ENCODE results near the gene MED31. TPM values are rescaled to one million over a fixed set of nuclear protein-coding genes. Genes with fewer than 3 reads are reported as not detected.

MED31 gene
- total and polyA plus RNA-seq, 2 of the 13 experiments (the other 11 are each of a cell fraction or from before 2014, with no cell fraction given): 19.0 to 20.9 TPM

DNA sequence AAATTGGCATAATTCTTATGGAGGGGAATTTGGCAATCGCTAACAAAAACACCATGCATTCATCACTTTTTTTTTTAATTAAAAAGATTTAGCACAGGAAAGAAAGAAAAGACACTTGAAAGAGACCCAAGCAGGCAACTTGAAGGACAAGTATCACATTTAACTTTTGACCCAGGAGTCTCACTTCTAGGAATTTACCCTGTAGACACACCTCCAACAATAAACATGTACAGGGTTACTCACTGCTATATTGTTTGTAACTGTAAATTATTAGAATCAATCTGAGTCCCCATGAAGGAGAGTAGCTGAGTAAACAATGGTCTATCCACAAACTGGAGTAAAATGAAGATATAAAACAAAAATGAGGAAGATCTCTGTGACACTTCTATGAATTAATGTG is 21.0 kb downstream of the MED31 start:
- POLR2A ChIA-PET: no interaction called here

More for the DNA sequence above, 21.0 kb downstream of the MED31 start:
- no peak for TF ChIP-seq EP300 (IDR thresholded peaks at IDR 0.05; ENCODE audit: low read depth in 2 of 2, low read length in 2 of 2)
- TF ChIP-seq EP300 (CRISPR knock-in tag; IDR thresholded peaks at IDR 0.05; ENCODE audit: borderline replicate concordance): no peak
- no peak for TF ChIP-seq GATA4 (IDR thresholded peaks at IDR 0.05; ENCODE audit: borderline replicate concordance, low read depth)
- TF ChIP-seq, protein P1, sequence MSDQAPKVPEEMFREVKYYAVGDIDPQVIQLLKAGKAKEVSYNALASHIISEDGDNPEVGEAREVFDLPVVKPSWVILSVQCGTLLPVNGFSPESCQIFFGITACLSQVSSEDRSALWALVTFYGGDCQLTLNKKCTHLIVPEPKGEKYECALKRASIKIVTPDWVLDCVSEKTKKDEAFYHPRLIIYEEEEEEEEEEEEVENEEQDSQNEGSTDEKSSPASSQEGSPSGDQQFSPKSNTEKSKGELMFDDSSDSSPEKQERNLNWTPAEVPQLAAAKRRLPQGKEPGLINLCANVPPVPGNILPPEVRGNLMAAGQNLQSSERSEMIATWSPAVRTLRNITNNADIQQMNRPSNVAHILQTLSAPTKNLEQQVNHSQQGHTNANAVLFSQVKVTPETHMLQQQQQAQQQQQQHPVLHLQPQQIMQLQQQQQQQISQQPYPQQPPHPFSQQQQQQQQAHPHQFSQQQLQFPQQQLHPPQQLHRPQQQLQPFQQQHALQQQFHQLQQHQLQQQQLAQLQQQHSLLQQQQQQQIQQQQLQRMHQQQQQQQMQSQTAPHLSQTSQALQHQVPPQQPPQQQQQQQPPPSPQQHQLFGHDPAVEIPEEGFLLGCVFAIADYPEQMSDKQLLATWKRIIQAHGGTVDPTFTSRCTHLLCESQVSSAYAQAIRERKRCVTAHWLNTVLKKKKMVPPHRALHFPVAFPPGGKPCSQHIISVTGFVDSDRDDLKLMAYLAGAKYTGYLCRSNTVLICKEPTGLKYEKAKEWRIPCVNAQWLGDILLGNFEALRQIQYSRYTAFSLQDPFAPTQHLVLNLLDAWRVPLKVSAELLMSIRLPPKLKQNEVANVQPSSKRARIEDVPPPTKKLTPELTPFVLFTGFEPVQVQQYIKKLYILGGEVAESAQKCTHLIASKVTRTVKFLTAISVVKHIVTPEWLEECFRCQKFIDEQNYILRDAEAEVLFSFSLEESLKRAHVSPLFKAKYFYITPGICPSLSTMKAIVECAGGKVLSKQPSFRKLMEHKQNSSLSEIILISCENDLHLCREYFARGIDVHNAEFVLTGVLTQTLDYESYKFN (CRISPR knock-in tag; conservative IDR thresholded peaks at IDR 0.05): no peak
- TF ChIP-seq ZMYM2 (CRISPR knock-in tag; IDR thresholded peaks at IDR 0.05): no peak
- TF ChIP-seq POLR2A (IDR thresholded peaks at IDR 0.05; ENCODE audit: insufficient read depth in 1 of 2, low read depth in 2 of 2, low read length in 2 of 2): no peak
- TF ChIP-seq, protein P2, sequence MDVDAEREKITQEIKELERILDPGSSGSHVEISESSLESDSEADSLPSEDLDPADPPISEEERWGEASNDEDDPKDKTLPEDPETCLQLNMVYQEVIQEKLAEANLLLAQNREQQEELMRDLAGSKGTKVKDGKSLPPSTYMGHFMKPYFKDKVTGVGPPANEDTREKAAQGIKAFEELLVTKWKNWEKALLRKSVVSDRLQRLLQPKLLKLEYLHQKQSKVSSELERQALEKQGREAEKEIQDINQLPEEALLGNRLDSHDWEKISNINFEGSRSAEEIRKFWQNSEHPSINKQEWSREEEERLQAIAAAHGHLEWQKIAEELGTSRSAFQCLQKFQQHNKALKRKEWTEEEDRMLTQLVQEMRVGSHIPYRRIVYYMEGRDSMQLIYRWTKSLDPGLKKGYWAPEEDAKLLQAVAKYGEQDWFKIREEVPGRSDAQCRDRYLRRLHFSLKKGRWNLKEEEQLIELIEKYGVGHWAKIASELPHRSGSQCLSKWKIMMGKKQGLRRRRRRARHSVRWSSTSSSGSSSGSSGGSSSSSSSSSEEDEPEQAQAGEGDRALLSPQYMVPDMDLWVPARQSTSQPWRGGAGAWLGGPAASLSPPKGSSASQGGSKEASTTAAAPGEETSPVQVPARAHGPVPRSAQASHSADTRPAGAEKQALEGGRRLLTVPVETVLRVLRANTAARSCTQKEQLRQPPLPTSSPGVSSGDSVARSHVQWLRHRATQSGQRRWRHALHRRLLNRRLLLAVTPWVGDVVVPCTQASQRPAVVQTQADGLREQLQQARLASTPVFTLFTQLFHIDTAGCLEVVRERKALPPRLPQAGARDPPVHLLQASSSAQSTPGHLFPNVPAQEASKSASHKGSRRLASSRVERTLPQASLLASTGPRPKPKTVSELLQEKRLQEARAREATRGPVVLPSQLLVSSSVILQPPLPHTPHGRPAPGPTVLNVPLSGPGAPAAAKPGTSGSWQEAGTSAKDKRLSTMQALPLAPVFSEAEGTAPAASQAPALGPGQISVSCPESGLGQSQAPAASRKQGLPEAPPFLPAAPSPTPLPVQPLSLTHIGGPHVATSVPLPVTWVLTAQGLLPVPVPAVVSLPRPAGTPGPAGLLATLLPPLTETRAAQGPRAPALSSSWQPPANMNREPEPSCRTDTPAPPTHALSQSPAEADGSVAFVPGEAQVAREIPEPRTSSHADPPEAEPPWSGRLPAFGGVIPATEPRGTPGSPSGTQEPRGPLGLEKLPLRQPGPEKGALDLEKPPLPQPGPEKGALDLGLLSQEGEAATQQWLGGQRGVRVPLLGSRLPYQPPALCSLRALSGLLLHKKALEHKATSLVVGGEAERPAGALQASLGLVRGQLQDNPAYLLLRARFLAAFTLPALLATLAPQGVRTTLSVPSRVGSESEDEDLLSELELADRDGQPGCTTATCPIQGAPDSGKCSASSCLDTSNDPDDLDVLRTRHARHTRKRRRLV (CRISPR knock-in tag; IDR thresholded peaks at IDR 0.05): no peak
- TF ChIP-seq, protein P3, sequence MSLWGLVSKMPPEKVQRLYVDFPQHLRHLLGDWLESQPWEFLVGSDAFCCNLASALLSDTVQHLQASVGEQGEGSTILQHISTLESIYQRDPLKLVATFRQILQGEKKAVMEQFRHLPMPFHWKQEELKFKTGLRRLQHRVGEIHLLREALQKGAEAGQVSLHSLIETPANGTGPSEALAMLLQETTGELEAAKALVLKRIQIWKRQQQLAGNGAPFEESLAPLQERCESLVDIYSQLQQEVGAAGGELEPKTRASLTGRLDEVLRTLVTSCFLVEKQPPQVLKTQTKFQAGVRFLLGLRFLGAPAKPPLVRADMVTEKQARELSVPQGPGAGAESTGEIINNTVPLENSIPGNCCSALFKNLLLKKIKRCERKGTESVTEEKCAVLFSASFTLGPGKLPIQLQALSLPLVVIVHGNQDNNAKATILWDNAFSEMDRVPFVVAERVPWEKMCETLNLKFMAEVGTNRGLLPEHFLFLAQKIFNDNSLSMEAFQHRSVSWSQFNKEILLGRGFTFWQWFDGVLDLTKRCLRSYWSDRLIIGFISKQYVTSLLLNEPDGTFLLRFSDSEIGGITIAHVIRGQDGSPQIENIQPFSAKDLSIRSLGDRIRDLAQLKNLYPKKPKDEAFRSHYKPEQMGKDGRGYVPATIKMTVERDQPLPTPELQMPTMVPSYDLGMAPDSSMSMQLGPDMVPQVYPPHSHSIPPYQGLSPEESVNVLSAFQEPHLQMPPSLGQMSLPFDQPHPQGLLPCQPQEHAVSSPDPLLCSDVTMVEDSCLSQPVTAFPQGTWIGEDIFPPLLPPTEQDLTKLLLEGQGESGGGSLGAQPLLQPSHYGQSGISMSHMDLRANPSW (CRISPR knock-in tag; IDR thresholded peaks at IDR 0.05; ENCODE audit: borderline replicate concordance): no peak
- TF ChIP-seq REL (CRISPR knock-in tag; conservative IDR thresholded peaks at IDR 0.05): no peak
- no peaks in the 10 kb centered on the region for H3K9me3 ChIP-seq (ENCODE audit: low read length)
- intact Hi-C loops (cut with micrococcal nuclease; ENCODE audit: unreplicated experiment) (no loop called here), in situ Hi-C loops (cut with HindIII; ENCODE audit: extremely low pct_ligation_motif_present, low pct_unique_long_range_greater_than_20kb) (no loop called here)
- no peaks in the 10 kb centered on the region for H3K27me3 ChIP-seq (ENCODE audit: control insufficient read depth in 1 of 2, insufficient read depth in 2 of 2, low read length in 2 of 2)
- no peaks in the 10 kb centered on the region for H4K20me1 ChIP-seq (ENCODE audit: insufficient read depth, low read length)
- no peak for FAIRE-seq
- H3K9ac ChIP-seq (ENCODE audit: insufficient read depth, low read depth, low read length): no peak overlapping the region
- BruUV-seq (replicated peaks): no TSS peak
- H3K36me3 ChIP-seq (replicated peaks in 1 of 2; ENCODE audit: control insufficient read depth in 1 of 2, insufficient read depth in 2 of 2, low read length in 2 of 2): peaks cover 6 to 58% of the 10 kb centered on the region in 2 experiments
- no peak overlapping the region for H3K4me3 ChIP-seq (replicated peaks in 1 of 3; ENCODE audit: insufficient read depth in 1 of 3, low read depth in 2 of 3, low read length in 3 of 3)
- ATAC-seq: no peak
- WGBS (ENCODE audit: low lambda C conversion rate): 100% methylated on average over 1 of the region's 1 CpG
- no peaks in the 10 kb centered on the region for H3K79me2 ChIP-seq (ENCODE audit: insufficient read depth, low read length)
- H3K4me1 ChIP-seq (ENCODE audit: insufficient read depth, low read length): no peaks in the 10 kb centered on the region
- no peak overlapping the region for H3K27ac ChIP-seq (ENCODE audit: extremely low read length, insufficient read depth, low read length)
- no peak for DNase-seq (ENCODE audit: low spot score)
- H3K4me2 ChIP-seq (ENCODE audit: low read depth, low read length): no peak overlapping the region
- CTCF ChIA-PET (ENCODE audit: low intra/inter-chr PET ratio, low total read pairs): no interaction called here
- no peak overlapping the region for H2AFZ ChIP-seq (ENCODE audit: low read length)

Measured in HepG2 (cell line).